DOHH2 (cell line): ENCODE measurements around the gene BGN.

ENCODE experiments used
- H3F3A ChIP-seq: fragments of 200-600 bp; sonication (generic), shearing (Covaris generic); 2 replicates; pipeline ENCODE4 v1.6.0; 2016; ENCODE audit warnings: antibody characterized with exemption, mild to moderate bottlenecking; ENCODE audit not compliant: control insufficient read depth, insufficient read depth
- H3K27ac ChIP-seq: fragments of 200-600 bp; sonication (generic); 2 replicates; pipeline ENCODE4 v1.5.1; 2014; ENCODE audit warnings: low read depth, mild to moderate bottlenecking, low read length, moderate library complexity
- H3K27me3 ChIP-seq: fragments of 200-600 bp; sonication (generic); 2 replicates; pipeline ENCODE4 v1.6.1; 2014; ENCODE audit warnings: mild to moderate bottlenecking, low read length, mixed read lengths; ENCODE audit not compliant: control insufficient read depth
- H3K36me3 ChIP-seq: fragments of 200-600 bp; sonication (generic); 2 replicates; pipeline ENCODE4 v1.6.1; 2014; ENCODE audit warnings: mild to moderate bottlenecking, low read length, moderate library complexity, mixed read lengths; ENCODE audit not compliant: control insufficient read depth
- H3K4me1 ChIP-seq: fragments of 200-600 bp; sonication (generic); 2 replicates; pipeline ENCODE4 v1.6.1; 2014; ENCODE audit warnings: mild to moderate bottlenecking, low read length, mixed read lengths; ENCODE audit not compliant: control insufficient read depth
- H3K4me2 ChIP-seq: fragments of 200-600 bp; sonication (generic); 2 replicates; pipeline ENCODE4 v1.6.0; 2014; ENCODE audit warnings: mild to moderate bottlenecking, low read length, moderate library complexity
- H3K4me3 ChIP-seq: fragments of 200-600 bp; sonication (generic); 2 replicates; pipeline ENCODE4 v1.5.1; 2014; ENCODE audit warnings: mild to moderate bottlenecking, low read length, mixed read lengths
- H3K79me2 ChIP-seq: fragments of 200-600 bp; sonication (generic); 2 replicates; pipeline ENCODE4 v1.6.1; 2014; ENCODE audit warnings: mild to moderate bottlenecking, low read length, mixed read lengths; ENCODE audit not compliant: control insufficient read depth
- H3K9me2 ChIP-seq: fragments of 200-600 bp; sonication (generic); replicated peaks from 2 replicates; pipeline ENCODE4 v1.6.1; 2014; ENCODE audit warnings: mild to moderate bottlenecking, low read length, mixed read lengths; ENCODE audit not compliant: control insufficient read depth
- H3K9me3 ChIP-seq: fragments of 200-600 bp; sonication (generic); 2 replicates; pipeline ENCODE4 v1.6.1; 2014; ENCODE audit warnings: antibody characterized with exemption, low read length, mixed read lengths; ENCODE audit not compliant: control insufficient read depth, insufficient read depth
- H4K20me1 ChIP-seq: fragments of 200-600 bp; sonication (generic); 2 replicates; pipeline ENCODE4 v1.6.0; 2014; ENCODE audit warnings: low read depth, mild to moderate bottlenecking, antibody characterized with exemption, low read length, moderate library complexity; ENCODE audit not compliant: control insufficient read depth, insufficient read depth
- CTCF ChIP-seq: fragments of 200-600 bp; sonication (generic); IDR thresholded peaks from one replicate; pipeline ENCODE4 v1.5.1; 2014; ENCODE audit warnings: antibody characterized with exemption, mild to moderate bottlenecking, low read depth, low read length; ENCODE audit not compliant: poor library complexity, severe bottlenecking
- EZH2phosphoT487 ChIP-seq: fragments of 200-600 bp; sonication (generic); IDR thresholded peaks from 2 replicates; pipeline ENCODE4 v1.6.1; 2017; ENCODE audit warnings: borderline replicate concordance, mild to moderate bottlenecking, antibody characterized with exemption, low read length, moderate library complexity, mixed read lengths

BGN gene

GRCh38 chrX:153514259-153514658 lies 19.5 kb downstream of the BGN start:
- H3K27ac ChIP-seq: no peak overlapping the region
- no peaks in the 10 kb centered on the region for H4K20me1 ChIP-seq
- no peaks in the 10 kb centered on the region for H3K36me3 ChIP-seq
- no peak for TF ChIP-seq CTCF
- no peak for TF ChIP-seq EZH2phosphoT487
- H3K9me3 ChIP-seq: no peaks in the 10 kb centered on the region
- no peaks in the 10 kb centered on the region for H3K27me3 ChIP-seq
- H3K9me2 ChIP-seq: no peaks in the 10 kb centered on the region
- no peak overlapping the region for H3K4me2 ChIP-seq
- no peaks in the 10 kb centered on the region for H3F3A ChIP-seq
- H3K79me2 ChIP-seq: no peaks in the 10 kb centered on the region
- no peak overlapping the region for H3K4me3 ChIP-seq
- no peaks in the 10 kb centered on the region for H3K4me1 ChIP-seq

- H3K27ac ChIP-seq: no peak overlapping the region
- no peaks in the 10 kb centered on the region for H3K27me3 ChIP-seq
These were observed 20.7 kb downstream of the BGN start for GRCh38 chrX:153515435-153515834.

GRCh38 chrX:153516073-153516472 lies 21.3 kb downstream of the BGN start:
- Histone ChIP-seq H3K4me2 (no peak overlapping the region), H3K4me3 (no peak overlapping the region), H3K9me2 (no peaks in the 10 kb centered on the region), H3K9me3 (no peaks in the 10 kb centered on the region), H3K27ac (no peak overlapping the region), H3F3A (no peaks in the 10 kb centered on the region), H3K36me3 (no peaks in the 10 kb centered on the region), H3K79me2 (no peaks in the 10 kb centered on the region), H3K27me3 (no peaks in the 10 kb centered on the region), H3K4me1 (no peaks in the 10 kb centered on the region), H4K20me1 (no peaks in the 10 kb centered on the region)
- TF ChIP-seq EZH2phosphoT487: no peak
- no peak for TF ChIP-seq CTCF

More at GRCh38 chrX:153515435-153515834, 20.7 kb downstream of the BGN start:
- Histone ChIP-seq H3K4me1 (no peaks in the 10 kb centered on the region), H3K9me2 (no peaks in the 10 kb centered on the region), H3K4me2 (no peak overlapping the region), H3K79me2 (no peaks in the 10 kb centered on the region), H3K4me3 (no peak overlapping the region), H4K20me1 (no peaks in the 10 kb centered on the region), H3F3A (no peaks in the 10 kb centered on the region), H3K9me3 (no peaks in the 10 kb centered on the region), H3K36me3 (no peaks in the 10 kb centered on the region)
- TF ChIP-seq CTCF (no peak), EZH2phosphoT487 (no peak)

GRCh38 chrX:153517423-153517822 lies 22.6 kb downstream of the BGN start, which contains the start of gene ATP2B3:
Gene ATP2B3, plus strand, starts transcription at chrX:153517642. Its CDS starts 18,606 bp downstream, at chrX:153536248.
- no peaks in the 10 kb centered on the region for H3F3A ChIP-seq
- H3K9me3 ChIP-seq: no peaks in the 10 kb centered on the region
- H3K36me3 ChIP-seq: no peaks in the 10 kb centered on the region
- H3K27me3 ChIP-seq: no peaks in the 10 kb centered on the region
- H3K4me2 ChIP-seq: no peak within 1 kb of the TSS
- no peaks in the 10 kb centered on the region for H3K79me2 ChIP-seq
- H3K27ac ChIP-seq: no peak within 1 kb of the TSS
- H3K4me3 ChIP-seq: no peak within 1 kb of the TSS
- H4K20me1 ChIP-seq: no peaks in the 10 kb centered on the region
- TF ChIP-seq CTCF (no peak), EZH2phosphoT487 (no peak)
- H3K4me1 ChIP-seq: no peaks in the 10 kb centered on the region
- H3K9me2 ChIP-seq: no peaks in the 10 kb centered on the region
